ENCODE measurements around the gene PPP1R10.
"Not testable (repeated sequence)": the region's sequence is repeated elsewhere in the genome, so short reads cannot be mapped to it uniquely, and the experiment has no call there.

Gene PPP1R10

DNA sequence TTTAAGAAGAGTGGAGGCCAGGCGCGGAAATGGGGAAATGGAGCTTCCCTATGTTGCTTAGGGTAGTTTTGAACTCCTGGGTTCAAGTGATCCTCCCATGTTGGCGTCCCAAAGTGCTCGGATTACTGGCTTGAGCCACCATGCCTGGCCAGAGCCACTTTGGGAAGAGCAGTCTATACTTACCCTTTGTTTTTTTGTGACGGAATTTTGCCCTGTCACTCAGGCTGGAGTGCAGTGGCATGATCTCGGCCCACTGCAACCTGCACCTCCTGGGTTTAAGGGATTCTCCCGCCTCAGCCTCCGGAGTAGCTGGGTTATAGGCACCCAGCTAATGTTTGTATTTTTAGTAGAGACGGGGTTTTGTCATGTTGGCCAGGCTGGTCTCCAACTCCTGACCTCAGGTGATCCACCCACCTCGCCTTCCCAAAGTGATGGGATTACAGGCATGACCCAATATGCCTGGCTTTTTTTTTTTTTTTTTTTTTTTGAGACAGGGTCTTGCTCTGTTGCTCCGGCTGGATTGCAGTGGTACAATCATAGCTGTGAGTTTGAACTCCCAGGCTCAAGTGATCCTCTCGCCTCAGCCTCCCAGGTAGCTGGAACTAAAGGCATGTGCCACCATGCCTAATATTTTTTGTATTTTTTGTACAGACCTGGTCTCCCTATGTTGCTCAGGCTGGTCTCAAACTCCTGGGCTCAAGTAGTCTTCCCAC lies 18.0 kb downstream of the PPP1R10 start:
- H3K4me3 ChIP-seq (ENCODE audit: low read length), result no peak overlapping the region
- DNase-seq (ENCODE audit: low read depth), result no peak
- TF ChIP-seq, protein P1, sequence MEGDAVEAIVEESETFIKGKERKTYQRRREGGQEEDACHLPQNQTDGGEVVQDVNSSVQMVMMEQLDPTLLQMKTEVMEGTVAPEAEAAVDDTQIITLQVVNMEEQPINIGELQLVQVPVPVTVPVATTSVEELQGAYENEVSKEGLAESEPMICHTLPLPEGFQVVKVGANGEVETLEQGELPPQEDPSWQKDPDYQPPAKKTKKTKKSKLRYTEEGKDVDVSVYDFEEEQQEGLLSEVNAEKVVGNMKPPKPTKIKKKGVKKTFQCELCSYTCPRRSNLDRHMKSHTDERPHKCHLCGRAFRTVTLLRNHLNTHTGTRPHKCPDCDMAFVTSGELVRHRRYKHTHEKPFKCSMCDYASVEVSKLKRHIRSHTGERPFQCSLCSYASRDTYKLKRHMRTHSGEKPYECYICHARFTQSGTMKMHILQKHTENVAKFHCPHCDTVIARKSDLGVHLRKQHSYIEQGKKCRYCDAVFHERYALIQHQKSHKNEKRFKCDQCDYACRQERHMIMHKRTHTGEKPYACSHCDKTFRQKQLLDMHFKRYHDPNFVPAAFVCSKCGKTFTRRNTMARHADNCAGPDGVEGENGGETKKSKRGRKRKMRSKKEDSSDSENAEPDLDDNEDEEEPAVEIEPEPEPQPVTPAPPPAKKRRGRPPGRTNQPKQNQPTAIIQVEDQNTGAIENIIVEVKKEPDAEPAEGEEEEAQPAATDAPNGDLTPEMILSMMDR (IDR thresholded peaks at IDR 0.05; ENCODE audit: insufficient read depth, low read depth, low read length, missing control alignments), result no peak

DNA sequence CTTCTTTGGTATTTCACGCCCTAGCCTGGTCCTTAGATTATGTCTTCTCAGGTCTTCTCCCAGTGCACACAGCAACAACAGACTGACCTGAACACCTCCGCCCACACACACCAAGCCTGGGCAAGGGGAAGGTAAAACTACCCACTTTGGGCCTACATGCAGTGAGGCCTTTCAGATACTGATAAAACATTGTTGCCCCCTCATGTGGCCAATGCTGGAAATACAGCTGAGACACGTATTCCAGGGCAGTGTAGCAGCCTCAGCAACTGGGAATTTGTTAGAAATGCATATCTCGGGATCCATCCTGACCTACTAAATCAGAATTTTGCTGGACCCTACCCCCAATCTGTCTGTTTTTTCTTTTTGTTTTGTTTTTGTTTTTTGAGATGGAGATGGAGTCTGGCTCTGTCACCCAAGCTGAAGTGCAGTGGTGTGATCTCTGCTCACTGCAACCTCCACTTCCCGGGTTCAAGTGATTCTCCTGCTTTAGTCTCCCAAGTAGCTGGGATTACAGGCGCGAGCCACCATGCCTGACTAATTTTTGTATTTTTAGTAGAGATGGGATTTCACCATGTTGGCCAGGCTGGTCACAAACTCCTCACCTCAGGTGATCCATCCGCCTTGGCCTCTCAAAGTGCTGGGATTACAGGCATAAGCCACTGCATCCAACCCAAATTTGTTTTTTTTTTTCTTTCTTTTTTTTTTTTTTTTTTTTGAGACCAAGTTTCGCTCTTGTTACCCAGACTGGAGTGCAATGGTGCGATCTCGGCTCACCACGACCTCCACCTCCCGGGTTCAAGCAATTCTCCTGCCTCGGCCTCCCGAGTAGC lies 19.5 kb downstream of the PPP1R10 start:
- TF ChIP-seq, protein P1 (IDR thresholded peaks at IDR 0.05; ENCODE audit: insufficient read depth, low read depth, low read length, missing control alignments), result peak; percentile 87
- H3K4me3 ChIP-seq (ENCODE audit: low read length), result not testable (repeated sequence)

DNA sequence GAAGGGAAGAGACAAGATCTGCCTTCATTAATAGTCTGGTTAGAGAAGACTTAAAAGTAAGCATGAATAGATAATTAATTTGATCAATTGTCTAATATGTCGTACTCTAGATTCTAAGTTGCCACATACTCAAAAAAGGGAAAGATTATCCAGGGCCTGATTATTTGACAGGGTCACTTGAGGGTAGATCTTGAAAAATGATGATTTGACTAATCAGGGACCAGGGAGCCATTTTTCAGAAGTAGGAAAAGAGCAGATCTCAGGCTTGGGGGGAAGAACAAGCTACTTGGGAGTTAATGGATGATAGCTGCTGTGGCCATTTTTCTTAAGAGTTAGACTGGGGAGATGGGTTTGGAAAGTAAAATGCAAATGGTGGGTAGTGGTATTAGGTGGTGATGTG lies 24.8 kb downstream of the PPP1R10 start:
- TF ChIP-seq, protein P1 (IDR thresholded peaks at IDR 0.05; ENCODE audit: insufficient read depth, low read depth, low read length, missing control alignments), result no peak
- H3K4me3 ChIP-seq (ENCODE audit: low read length), result no peak overlapping the region
- no peak for DNase-seq (ENCODE audit: low read depth)

More for the DNA sequence above, 19.5 kb downstream of the PPP1R10 start:
- DNase-seq (ENCODE audit: low read depth), result peak; percentile 83

DNA sequence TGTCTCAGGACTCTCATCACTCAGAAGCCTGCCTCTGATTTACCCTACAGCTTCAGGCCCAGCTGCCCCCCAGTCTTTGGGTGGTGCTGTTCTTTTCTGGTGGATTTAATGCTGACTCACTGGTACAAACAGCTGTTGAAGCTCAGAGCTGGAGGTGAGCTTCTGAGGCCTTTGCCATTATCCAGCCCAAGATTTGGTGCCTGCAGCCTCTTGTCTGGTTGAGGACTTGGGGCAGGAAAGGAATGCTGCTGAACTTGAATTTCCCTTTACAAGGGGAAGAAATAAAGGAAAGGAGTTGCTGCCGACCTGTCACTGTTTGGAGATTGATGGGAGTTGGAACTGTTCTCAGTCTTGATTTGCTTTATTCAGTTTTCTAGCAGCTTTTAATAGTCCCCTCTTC lies 26.0 kb downstream of the PPP1R10 start:
- DNase-seq (ENCODE audit: low read depth), result peak; percentile 96
- TF ChIP-seq, protein P1 (IDR thresholded peaks at IDR 0.05; ENCODE audit: insufficient read depth, low read depth, low read length, missing control alignments), result no peak

DNA sequence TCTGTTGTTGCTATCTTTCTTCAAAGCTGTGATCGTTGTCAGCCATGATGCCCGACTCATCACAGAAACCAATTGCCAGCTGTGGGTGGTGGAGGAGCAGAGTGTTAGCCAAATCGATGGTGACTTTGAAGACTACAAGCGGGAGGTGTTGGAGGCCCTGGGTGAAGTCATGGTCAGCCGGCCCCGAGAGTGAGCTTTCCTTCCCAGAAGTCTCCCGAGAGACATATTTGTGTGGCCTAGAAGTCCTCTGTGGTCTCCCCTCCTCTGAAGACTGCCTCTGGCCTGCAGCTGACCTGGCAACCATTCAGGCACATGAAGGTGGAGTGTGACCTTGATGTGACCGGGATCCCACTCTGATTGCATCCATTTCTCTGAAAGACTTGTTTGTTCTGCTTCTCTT lies 26.5 kb downstream of the PPP1R10 start:
- no peak for DNase-seq (ENCODE audit: low read depth)
- H3K4me3 ChIP-seq (ENCODE audit: low read length), result no peak overlapping the region
- TF ChIP-seq, protein P1 (IDR thresholded peaks at IDR 0.05; ENCODE audit: insufficient read depth, low read depth, low read length, missing control alignments), result no peak

More for the DNA sequence above, 26.0 kb downstream of the PPP1R10 start:
- H3K4me3 ChIP-seq (ENCODE audit: low read length), result no peak overlapping the region

DNA sequence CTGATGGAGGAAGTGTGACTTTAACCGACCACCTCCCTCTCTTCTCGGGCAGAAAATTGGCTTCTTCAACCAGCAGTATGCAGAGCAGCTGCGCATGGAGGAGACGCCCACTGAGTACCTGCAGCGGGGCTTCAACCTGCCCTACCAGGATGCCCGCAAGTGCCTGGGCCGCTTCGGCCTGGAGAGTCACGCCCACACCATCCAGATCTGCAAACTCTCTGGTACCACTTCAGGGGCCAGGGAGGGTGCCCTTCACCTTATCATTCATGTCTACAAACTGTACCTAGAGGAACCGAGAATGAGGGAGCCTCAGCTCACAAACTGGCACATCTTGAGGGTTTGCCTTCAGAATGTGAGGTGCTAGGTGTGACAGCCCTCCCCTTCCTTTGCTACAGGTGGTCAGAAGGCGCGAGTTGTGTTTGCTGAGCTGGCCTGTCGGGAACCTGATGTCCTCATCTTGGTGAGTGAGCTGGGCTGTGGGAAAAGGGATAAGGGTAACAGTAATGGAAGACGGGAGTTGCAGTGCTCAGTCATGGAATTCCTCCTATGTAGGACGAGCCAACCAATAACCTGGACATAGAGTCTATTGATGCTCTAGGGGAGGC lies 27.2 kb downstream of the PPP1R10 start:
- TF ChIP-seq, protein P1 (IDR thresholded peaks at IDR 0.05; ENCODE audit: insufficient read depth, low read depth, low read length, missing control alignments), result no peak
- no peak overlapping the region for H3K4me3 ChIP-seq (ENCODE audit: low read length)
- no peak for DNase-seq (ENCODE audit: low read depth)

Data from epithelial cell of esophagus (primary cell).